NCI-H748 (cell line): ENCODE results near the gene MUSTN1.

Experiments
- DNase-seq: peaks from one replicate; lab custom pipeline; 2025; ENCODE audit not compliant: unreplicated experiment; lab: John Stamatoyannopoulos, UW

MUSTN1 gene

DNA sequence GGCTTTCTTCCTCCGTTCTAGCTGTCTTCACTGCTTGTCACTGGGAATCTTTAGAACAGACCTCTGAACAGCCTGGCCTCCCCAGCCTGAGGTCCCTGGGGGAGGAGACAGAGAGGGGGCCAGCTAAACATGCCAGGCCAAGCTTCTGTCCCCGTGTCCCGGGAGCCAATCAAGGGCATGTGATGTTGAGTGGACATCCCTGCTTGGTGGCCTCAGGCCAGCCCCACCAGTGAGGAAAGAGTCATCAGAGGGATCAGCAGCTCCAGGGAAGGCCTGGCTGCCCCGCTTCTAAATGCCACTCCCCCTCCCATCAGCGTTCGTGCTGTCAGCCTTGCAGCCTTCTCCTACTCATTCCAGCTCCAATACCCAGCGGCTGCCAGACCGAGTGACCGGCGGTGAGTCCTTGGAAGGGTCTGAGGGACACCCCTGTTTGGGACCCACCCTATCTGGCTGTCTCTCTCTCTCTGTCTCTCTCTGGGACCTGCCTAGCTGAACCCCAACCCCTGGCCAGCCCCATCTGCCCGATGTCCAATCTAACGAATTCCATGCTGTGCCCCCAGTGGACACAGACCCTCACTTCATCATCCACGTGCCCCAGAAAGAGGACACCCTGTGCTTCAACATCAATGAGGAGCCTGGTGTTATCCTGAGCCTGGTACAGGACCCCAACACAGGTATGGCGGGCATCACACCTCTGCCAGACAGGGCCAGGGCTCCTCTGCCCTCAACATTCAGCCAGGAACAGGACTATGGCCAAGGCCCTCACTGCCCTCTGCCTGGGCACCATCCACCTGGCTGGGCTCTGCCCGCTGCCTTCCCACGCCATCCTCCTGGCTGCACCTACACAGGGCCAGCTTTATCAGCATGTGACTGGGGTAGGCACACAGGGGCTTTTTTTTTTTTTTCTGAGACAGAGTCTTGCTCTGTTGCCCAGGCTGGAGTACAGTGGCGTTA is 46.9 kb downstream of the MUSTN1 start:
- DNase-seq = no peak

DNA sequence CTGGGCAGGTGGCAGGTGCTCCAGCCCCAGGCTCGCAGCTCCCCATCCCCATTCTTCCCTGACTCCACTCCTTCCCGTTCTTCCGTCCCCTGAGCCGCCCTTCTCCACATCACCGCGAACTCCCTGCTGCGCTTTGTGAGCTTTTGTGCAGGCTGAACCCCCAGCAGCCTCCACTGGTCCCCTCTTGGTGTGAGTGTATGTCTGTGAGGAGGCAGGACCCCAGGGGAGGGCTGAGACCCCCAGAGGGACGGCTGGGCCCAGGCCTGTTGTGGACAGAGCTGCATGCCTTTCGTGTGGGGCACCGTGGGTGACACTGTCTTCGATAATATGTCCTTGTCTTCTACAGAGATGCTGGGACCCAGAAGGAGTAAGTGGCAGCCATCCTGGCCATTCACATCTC is 47.6 kb downstream of the MUSTN1 start:
- DNase-seq = no peak

DNA sequence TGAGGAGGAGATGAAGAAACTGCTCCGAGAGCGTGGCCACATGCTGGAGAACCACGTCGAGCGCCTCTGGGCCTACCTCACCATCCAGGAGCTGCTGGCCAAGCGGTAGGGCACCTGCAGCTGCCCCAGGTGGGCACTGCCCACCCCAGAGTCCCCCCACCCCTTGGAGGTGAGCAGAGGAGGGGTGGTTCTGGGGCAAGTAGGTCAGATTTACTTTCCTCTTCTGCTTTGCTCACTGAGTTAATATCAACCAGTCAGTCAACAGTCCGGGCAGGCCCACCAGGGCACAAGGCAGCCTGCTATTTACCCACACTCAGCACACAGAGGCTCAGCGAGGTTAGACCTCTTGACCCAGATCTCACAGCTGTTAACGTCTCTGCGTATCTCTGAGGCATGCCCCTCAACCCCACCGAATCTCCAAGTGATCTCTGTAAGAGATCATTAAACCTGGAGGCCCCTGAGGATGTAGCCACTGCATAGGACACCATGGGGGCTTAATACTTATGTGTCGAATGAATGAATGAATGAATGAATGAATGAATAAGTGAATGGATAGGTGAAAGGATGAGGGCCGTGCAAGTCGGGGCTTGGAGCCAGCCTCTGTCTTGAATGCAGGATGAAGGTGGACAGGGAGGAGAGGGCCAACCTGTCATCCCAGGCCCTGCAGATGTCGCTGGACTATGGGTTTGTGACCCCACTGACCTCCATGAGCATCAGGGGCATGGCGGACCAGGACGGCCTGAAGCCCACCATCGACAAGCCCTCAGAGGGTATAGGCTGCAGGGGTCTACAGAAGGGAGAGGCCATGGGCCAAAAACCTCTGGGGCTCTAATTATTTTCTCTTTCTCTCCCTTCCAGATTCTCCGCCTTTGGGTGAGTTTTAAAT is 48.2 kb downstream of the MUSTN1 start:
- no peak for DNase-seq

DNA sequence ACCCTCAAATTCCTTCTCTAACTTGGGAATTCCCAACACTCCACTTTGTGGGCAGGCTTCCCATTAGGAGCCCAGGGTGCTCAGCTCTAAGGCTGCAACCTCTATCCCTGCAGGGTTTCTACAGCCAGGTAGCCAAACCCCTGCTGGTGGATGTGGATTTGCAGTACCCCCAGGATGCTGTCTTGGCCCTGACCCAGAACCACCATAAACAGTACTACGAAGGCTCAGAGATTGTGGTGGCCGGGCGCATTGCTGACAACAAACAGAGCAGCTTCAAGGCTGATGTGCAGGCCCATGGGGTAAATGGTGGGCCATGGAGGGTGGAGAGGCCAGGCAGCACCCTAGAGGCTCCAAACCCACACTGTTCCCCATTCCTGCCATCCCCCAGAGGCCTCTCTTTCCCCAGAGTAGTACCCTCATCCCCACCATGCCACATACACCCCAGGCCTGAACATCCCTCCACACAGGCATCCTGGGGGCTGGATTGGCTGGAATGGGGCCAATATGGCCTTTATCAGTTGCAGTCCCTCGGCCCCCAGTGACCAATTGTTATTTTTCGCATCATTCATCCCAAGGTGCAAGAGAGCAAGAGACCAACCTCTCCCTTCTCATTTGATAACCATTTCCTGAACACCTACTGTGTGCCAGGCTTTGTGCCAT is 49.8 kb downstream of the MUSTN1 start:
- no peak for DNase-seq

DNA sequence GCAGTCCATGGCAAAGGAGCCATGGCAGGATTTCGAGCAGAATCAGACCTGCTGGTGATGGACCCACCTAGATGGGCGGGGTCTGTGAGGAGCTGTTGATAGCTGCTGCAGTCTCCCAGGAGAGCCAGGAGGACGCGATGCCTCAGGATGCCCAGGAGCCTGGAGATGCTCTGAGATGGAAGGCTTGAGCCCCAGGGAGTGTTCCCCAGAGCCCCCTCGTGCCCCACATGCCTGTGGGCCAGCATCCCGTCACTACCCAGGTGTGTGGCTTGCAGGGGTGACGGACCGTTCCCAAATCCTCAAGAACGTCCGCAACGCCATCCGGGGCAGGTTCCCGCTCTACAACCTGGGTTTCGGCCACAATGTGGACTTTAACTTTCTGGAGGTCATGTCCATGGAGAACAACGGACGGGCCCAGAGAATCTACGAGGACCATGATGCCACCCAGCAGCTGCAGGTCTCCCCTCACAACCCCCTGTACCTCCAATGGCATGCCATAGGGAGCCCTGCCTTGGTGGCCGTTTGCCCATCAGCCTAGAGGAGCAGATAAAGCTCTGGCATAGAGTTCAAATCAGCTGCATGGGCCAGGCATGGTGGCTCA is 50.7 kb downstream of the MUSTN1 start:
- DNase-seq = no peak

DNA sequence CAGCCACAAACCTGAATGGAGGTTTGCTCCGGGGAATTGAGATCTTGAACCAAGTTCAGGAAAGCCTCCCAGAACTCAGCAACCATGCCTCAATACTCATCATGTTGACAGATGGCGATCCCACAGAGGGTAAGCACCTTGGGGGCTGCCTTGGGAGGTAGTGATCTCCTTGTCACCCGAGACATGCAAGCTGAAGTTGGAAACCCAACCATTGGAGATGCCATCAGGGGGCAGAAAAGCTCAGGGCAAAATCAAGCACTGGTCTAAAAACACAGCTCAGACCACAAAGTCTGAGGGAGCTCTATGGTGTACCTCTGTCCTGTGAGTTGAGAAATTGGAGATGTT is 51.6 kb downstream of the MUSTN1 start:
- no peak for DNase-seq
